A673 (cell line): ENCODE measurements around the gene TNFAIP8L3. TPM values are rescaled to one million over a fixed set of nuclear protein-coding genes. Genes with fewer than 3 reads are reported as not detected.

Source experiments
- BruUV-seq: library from RNA; stranded (reverse); fragments of 400-500 nt; replicated peaks from 2 replicates; lab custom pipeline; 2021; lab: Mats Ljungman, UMichigan
- CTCF ChIA-PET: fragments of 300-600 bp; sonication (Branson Sonifier 250); formaldehyde crosslinking; loops from one replicate; lab custom pipeline; 2022; ENCODE audit warnings: antibody characterized with exemption; lab: Charles Lee
- POLR2A ChIA-PET: fragments of 300-600 bp; sonication (Branson Sonifier 250); formaldehyde crosslinking; loops from one replicate; lab custom pipeline; 2022; ENCODE audit warnings: antibody characterized with exemption; ENCODE audit not compliant: low non-redundant PET; lab: Charles Lee
- DNase-seq: peaks from one replicate; pipeline ENCODE4 v3.0.0-alpha.2; 2015; ENCODE audit warnings: low spot score
- H3K27ac ChIP-seq: fragments of 200-600 bp; sonication (generic); 2 replicates; pipeline ENCODE4 v1.5.1; 2016; ENCODE audit warnings: mixed run types, low read depth, mild to moderate bottlenecking, mixed read lengths, antibody characterized with exemption, low read length; ENCODE audit not compliant: poor library complexity, severe bottlenecking
- H3K27me3 ChIP-seq: fragments of 200-600 bp; sonication (generic); replicated peaks from 2 replicates; pipeline ENCODE4 v1.6.1; 2017; ENCODE audit warnings: mixed run types, low read depth, mild to moderate bottlenecking, mixed read lengths, antibody characterized with exemption, low read length; ENCODE audit not compliant: insufficient read depth, poor library complexity
- H3K36me3 ChIP-seq: fragments of 200-600 bp; sonication (generic); 2 replicates; pipeline ENCODE4 v1.6.1; 2016; ENCODE audit warnings: mixed run types, mild to moderate bottlenecking, mixed read lengths, antibody characterized with exemption, low read length; ENCODE audit not compliant: insufficient read depth, poor library complexity, severe bottlenecking
- H3K4me1 ChIP-seq: fragments of 200-600 bp; sonication (generic); 2 replicates; pipeline ENCODE4 v1.6.1; 2017; ENCODE audit warnings: mixed run types, mild to moderate bottlenecking, mixed read lengths, antibody characterized with exemption, low read length; ENCODE audit not compliant: insufficient read depth, poor library complexity, severe bottlenecking
- H3K4me3 ChIP-seq: fragments of 200-600 bp; sonication (generic); 2 replicates; pipeline ENCODE4 v1.5.1; 2016; ENCODE audit warnings: low read depth, mixed run types, mild to moderate bottlenecking, mixed read lengths, low read length; ENCODE audit not compliant: poor library complexity, severe bottlenecking
- H3K9me3 ChIP-seq: fragments of 200-600 bp; sonication (generic); 2 replicates; pipeline ENCODE4 v1.6.1; 2016; ENCODE audit warnings: mixed run types, low read depth, mild to moderate bottlenecking, mixed read lengths, antibody characterized with exemption, low read length; ENCODE audit not compliant: poor library complexity, severe bottlenecking
- EZH2 ChIP-seq: fragments of 200-600 bp; sonication (generic); IDR thresholded peaks from 2 replicates; pipeline ENCODE4 v1.6.1; 2017; ENCODE audit warnings: borderline replicate concordance, low read depth, mild to moderate bottlenecking, mixed read lengths, antibody characterized with exemption, low read length; ENCODE audit not compliant: poor library complexity, severe bottlenecking
- intact Hi-C: fragments of 100-400 bp; cut with micrococcal nuclease; formaldehyde crosslinking; loops from one replicate; pipeline ENCODE4 v1.10.0; 2022; ENCODE audit not compliant: unreplicated experiment
- total RNA-seq: library from RNA; stranded (reverse); gene quantifications from 2 replicates; pipeline ENCODE4 v1.2.3, GENCODE V29; 2021
- TF ChIP-seq, protein P1 (sequence below): fragments of 300-800, 200-600 bp; sonication (generic); conservative IDR thresholded peaks from 2 replicates; pipeline ENCODE4 v1.5.1; 2017; ENCODE audit warnings: low read depth, mild to moderate bottlenecking, antibody characterized with exemption, low read length, moderate library complexity, mixed read lengths

TNFAIP8L3 gene
- total RNA-seq, 1 experiment from 2014 or later, result 0.15 TPM

DNA sequence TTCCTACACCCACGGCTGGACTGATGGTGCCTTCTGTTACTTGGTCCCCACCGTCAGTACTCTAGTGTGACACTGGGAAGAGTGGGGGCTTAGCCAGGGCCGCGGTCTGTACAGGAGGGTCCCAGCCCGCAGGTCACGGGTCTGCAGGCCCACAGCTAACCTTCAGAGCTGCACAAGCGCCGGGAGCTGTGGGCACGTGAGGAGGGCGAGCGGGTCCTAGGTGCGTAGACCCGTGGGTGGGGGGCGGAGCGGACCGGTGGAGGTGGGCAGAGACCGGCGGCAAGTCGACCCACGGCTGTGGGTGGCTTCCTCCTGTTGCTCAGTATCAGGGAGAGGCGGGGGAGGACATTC lies 1.2 kb downstream of the TNFAIP8L3 start:
- H3K4me1 ChIP-seq, result no peaks in the 10 kb centered on the region

DNA sequence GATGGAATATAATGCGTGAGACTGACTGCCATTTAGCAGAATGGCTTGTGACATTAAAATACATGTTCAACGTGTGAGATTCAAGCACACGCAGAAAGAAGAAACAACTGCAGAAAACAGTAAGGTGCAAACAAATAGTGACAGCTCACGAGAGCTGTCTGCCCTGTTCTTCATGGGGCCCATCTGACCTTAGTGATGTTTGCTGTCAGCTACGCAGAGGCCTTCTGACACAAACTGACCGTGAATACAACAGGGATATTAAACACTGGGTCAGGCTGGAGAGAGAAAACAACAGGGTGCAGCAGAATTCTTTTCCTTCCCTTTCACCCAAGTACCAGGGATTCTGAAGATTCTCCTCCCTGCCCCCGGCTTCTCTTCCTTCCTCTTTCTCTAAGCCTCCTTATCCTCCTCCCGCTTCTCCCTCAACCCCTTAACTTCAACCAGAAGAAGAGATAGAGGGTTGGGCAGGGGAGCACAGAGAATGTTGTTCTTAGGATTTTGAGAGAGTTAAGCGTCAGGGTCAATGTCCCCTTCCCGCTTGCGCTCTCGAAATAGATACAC lies 2.1 kb downstream of the TNFAIP8L3 start:
- intact Hi-C loops, result no loop called here

More for the DNA sequence above, 1.2 kb downstream of the TNFAIP8L3 start:
- Histone ChIP-seq H3K36me3 (no peaks in the 10 kb centered on the region), H3K27me3 (peaks cover 98% of the 10 kb centered on the region), H3K27ac (no peak overlapping the region), H3K4me3 (peak overlapping the region; percentile 39), H3K9me3 (no peaks in the 10 kb centered on the region)
- intact Hi-C loops, result no loop called here
- no peak for DNase-seq
- POLR2A ChIA-PET, result no interaction called here
- TF ChIP-seq, protein P1, sequence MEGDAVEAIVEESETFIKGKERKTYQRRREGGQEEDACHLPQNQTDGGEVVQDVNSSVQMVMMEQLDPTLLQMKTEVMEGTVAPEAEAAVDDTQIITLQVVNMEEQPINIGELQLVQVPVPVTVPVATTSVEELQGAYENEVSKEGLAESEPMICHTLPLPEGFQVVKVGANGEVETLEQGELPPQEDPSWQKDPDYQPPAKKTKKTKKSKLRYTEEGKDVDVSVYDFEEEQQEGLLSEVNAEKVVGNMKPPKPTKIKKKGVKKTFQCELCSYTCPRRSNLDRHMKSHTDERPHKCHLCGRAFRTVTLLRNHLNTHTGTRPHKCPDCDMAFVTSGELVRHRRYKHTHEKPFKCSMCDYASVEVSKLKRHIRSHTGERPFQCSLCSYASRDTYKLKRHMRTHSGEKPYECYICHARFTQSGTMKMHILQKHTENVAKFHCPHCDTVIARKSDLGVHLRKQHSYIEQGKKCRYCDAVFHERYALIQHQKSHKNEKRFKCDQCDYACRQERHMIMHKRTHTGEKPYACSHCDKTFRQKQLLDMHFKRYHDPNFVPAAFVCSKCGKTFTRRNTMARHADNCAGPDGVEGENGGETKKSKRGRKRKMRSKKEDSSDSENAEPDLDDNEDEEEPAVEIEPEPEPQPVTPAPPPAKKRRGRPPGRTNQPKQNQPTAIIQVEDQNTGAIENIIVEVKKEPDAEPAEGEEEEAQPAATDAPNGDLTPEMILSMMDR, result no peak
- TF ChIP-seq EZH2, result no peak
- CTCF ChIA-PET, result no interaction called here
- no TSS peak for BruUV-seq

DNA sequence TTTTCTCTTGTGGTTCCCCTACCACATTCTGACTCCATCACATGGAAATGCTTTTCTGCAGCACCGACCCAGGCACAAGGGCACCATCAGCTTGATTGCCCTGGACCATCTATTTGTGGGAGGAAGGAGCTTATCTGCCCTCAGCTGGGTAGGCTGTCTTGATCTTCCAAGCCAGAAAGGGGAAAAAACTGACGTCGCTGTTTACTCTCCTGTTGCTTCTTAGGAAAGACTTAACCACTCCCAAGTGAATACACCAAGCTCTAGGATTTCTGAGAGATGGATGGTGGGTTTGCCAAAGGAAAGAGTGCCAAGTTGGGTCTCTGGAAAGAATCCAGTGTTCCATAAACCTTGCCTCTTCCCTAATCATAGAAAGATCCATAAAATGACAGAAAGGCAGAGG lies 4.0 kb downstream of the TNFAIP8L3 start:
- BruUV-seq, result no TSS peak
- Histone ChIP-seq H3K27me3 (peaks cover 77% of the 10 kb centered on the region), H3K4me3 (no peak overlapping the region), H3K27ac (no peak overlapping the region), H3K9me3 (no peaks in the 10 kb centered on the region), H3K36me3 (no peaks in the 10 kb centered on the region), H3K4me1 (no peaks in the 10 kb centered on the region)
- intact Hi-C loops, result no loop called here
- CTCF ChIA-PET, result no interaction called here
- POLR2A ChIA-PET, result no interaction called here
- TF ChIP-seq, protein P1, result no peak
- TF ChIP-seq EZH2, result no peak
- no peak for DNase-seq

More for the DNA sequence above, 2.1 kb downstream of the TNFAIP8L3 start:
- no TSS peak for BruUV-seq
- H3K27me3 ChIP-seq, result peaks cover 95% of the 10 kb centered on the region
- DNase-seq, result no peak
- TF ChIP-seq, protein P1, result no peak
- TF ChIP-seq EZH2, result no peak
- H3K4me3 ChIP-seq, result no peak overlapping the region
- no peaks in the 10 kb centered on the region for H3K4me1 ChIP-seq
- POLR2A ChIA-PET, result no interaction called here
- H3K36me3 ChIP-seq, result no peaks in the 10 kb centered on the region
- CTCF ChIA-PET, result no interaction called here
- H3K9me3 ChIP-seq, result no peaks in the 10 kb centered on the region
- no peak overlapping the region for H3K27ac ChIP-seq
